T-helper 2 cell treated with Interferon-gamma antibody and Interleukin-4, amounts not matched to agents 100 ng/mL and 5 ng/mL, for 36 hours (primary cell): Measurements from ENCODE around the gene ITPR2. TPM values are rescaled to one million over a fixed set of nuclear protein-coding genes. Genes with fewer than 3 reads are reported as not detected.
"Not testable (repeated sequence)": the region's sequence is repeated elsewhere in the genome, so short reads cannot be mapped to it uniquely, and the experiment has no call there.

Experiments used
- intact Hi-C: fragments of 100-400 bp; cut with micrococcal nuclease; formaldehyde crosslinking; loops from one replicate; pipeline ENCODE4 v1.15.1; 2023
- total RNA-seq: library from RNA; stranded (reverse); gene quantifications from 2 replicates; pipeline ENCODE4 v1.2.3, GENCODE V29; 2022

Gene ITPR2
- total RNA-seq, 1 donor from 2014 or later, result 40.2 TPM

DNA sequence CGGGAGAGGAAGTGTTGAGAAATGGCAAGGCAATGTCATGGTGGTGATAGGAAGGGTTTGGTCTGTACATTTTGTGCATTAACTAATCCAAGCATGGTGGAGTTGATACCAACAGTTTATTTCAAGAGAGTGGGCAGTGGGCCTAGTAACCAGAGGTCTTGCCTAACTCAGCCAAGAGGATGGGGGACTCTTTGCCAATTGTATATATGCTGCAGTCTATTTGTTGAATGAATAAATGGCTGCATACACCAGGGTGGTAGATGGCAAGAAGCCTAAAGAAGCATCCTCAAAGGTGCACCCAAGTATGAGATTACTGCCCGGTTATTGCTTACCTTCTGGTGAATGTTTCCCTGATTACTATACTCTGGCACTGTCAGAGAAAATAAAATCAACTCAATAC lies 295.9 kb downstream of the ITPR2 start:
- intact Hi-C loops, result no loop called here

DNA sequence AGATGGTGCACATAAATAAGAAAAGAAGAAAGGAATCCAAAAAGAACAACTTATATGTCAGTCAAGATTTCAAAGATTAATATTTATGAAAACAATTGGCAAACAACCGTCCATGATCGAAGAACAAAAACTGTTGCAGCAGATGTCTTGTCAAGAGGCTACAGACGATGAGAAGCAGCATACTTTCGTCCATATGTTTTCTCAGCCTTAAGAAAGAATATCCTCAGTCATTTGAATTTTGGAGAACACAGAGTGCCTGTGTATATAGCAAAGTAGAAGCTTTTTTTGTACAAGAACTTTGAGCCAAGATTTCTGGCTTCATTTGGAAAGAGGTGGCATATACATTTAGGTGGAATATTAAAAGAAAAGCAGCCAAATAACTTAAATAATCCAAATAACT lies 297.2 kb downstream of the ITPR2 start:
- intact Hi-C loops, result no loop called here

DNA sequence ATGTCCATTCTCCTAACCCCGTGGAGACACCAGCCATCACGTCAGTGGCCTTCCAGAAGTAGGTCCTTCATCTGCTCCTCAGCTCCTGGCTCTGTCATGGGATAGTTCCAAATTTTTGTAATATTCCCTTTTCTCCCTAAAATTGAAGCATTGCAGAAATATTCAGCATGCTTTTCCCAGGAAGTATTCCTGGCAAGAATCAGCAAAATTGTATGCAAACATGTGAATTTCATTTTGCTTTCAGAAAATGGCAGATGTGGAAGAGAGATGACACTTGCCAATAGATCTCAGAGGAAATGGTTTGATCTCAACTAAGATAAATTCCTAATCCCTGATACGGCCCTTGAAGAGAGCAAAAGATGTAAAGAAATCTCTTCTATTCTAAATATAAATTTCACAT lies 298.9 kb downstream of the ITPR2 start:
- intact Hi-C loops, result no loop called here

DNA sequence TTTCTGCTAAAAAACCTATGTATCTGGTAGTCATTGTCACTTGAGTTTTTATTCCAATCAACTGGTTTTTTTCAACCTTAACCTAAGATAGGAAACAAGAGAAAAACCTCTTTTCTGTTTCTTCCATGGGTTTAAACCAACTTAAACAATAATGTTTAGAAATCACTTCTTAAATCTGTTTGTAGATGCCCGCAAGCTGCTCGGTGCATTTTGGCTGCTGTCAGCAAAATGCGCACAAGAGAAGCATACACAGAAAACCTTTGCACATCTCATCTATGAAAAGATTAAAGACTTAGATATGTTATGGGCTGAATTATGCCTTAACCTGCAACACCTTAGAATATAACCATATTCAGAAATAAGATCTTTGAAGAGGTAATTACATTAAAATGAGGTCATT lies 299.8 kb downstream of the ITPR2 start:
- intact Hi-C loops, result no loop called here

DNA sequence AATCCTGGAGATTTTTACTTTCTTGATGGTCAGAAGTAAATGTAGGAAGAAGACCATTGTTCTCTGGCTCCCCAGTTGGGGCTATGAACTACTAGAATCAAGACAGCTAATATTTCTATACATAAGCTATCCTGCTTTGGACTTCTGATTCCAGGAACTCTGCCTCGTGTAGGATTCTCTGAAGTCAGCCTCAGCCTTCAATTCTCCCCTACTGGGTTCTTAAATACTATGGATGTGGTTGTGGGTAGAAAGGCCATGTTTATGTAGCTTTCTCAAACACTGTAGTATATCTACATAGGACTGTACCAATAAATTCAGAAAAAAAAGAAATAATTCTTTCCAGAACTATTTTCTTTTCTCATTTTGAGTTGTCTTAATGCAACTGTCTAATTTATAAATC lies 302.5 kb downstream of the ITPR2 start:
- intact Hi-C loops, result no loop called here

DNA sequence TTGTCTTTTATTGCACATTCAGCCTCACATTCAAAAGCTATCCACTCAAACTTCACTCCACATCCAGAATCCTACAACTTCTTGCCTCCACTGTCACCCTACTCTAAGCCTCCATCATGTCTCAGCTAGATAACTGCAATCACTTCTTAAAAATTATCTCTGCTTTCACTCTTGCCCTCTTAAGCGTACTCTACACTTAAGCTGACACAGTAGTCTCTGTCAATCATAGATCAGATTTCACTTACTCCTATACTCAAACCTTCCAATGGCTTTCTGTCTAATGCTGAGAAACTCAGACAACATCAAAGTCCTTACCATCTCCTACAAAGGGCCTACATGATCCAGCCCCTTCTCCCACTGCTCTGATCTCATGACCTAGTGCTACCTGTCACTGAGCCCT lies 304.1 kb downstream of the ITPR2 start:
- intact Hi-C loops, result no loop called here

DNA sequence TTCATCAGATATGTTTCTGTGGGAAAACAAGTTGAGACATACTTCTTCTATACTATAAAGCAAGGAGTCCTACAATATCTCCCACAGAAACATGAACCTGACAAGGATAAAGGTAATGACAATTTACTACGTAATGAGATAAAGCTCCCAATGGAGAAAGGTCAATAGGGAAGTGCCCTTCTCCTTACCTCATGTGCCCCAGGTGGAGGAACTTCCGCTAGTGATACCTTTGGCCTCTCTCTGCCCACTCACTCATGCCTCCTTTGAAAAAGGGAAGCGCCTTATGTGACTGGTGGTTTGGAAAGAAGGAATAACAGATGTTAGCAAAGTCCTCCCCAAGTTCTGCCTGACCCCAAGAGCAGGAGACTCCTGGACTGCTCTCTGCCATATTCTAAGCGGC lies 305.3 kb downstream of the ITPR2 start:
- intact Hi-C loops, result no loop called here

DNA sequence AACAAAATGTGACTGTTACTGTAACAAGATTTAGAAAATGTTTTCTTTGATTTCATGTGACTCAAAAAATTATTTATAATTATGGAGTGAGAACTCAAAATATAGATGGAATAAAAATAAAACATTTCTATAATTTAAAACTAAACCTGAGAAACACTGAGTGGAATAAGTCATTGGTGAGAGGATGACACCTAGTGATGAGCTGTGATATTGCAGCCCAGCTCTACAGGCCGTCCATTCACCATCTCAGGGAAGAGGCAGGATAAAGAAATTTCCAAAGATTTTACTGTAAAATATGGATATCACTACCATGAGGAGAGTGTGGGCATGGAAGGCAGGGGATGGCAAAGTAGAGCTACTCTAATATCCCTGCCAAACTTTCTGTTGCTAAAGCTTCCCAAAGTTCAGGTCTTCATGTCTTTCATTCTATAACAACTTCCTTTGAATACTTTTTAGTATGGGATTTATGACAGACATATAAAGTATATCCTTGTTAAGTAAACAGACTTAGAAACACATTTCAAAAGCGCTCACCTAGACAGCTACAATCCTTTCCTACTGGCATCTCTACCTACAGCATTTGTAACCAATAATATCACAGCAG lies 308.0 kb downstream of the ITPR2 start:
- intact Hi-C loops, result no loop called here

DNA sequence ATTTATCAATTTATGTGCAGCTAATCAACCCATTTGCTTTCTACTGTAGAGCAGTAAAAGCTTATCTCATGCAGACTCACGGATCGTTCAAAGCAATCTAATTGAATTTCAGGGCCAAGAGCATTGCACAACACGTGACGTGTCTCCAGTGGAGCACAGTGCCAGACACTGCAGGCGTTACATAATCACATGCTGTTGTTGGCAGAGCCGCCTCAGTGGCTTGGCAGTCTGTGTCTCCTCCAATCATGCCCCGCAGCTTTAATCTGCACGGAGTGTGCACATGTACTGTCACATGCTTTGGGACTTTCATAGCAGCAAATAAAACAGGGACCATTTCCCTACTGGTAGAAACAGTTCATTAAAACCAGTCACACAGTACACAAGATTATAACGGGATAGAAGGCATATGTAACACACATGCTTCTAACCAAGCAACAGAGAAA lies 309.3 kb downstream of the ITPR2 start:
- intact Hi-C loops, result no loop called here

DNA sequence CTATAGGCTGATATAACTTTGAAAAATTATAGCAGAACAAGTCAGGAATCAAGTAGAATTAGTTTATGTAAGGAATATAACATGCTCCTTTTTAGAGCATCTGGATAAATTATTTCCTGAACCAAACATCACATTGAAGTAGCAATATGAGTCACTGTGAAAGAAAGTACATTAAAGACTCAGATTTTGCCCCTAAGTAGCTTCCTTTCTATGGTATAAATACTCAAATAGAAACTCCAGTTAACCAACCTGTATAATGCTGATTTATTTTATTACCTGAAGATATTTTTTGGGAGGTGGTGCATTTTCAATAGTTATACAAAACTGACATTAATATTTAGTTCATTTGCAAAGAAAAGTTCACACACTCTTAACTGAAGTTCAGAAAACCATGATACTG lies 312.1 kb downstream of the ITPR2 start:
- intact Hi-C loops, result no loop called here

DNA sequence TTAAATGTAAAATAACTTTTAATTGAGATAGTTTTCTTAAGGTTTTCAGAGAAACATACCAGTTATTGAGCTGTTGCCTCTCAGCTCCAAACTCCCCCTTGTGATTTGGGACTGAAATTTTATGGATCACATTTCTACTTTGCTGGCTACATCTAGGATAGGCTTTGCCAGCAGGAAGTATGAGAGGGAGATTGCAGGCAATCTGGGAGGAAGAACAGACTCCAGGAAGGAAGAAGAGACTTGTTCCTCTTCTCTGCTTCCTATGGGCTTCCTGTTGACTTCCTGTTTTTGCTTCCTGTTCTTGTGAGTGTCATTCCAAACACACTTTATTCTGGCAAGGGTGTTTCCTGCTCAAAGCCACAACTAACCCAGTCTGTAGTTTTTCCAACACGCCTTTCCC lies 312.9 kb downstream of the ITPR2 start:
- intact Hi-C loops, result no loop called here

DNA sequence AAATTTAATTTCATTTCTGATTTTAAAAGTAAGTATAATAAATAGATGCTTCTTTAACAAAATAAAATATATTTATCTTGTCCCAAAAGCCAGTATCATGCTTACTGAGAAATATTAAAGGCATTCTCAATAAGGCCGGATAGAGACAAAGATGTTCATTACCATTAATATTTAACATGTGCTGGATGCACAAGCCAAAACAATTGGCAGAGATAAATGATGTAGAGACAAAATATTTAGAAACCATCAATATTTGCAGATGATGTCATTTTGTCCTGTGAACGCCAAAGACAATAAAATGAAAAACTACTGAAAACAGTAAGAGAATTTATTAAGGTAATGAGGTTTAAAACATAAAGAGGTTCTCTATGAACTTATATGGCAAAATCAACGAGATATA lies 313.5 kb downstream of the ITPR2 start:
- intact Hi-C loops, result no loop called here

DNA sequence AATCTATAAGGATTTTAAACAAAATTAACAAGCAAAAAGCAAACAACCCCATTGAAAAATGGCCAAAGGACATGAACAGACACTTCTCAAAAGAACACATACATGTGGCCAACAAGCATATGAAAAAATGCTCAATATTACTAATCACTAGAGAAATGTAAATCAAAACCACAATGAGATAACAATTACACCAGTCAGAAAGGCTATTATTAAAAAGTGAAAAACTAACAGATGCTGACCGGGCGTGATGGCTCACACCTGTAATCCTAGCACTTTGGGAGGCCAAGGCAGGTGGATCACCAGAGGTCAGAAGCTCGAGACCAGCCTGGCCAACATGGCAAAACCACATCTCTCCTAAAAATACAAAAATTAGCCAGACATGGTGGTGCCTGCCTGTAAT lies 315.7 kb downstream of the ITPR2 start:
- intact Hi-C loops, result not testable (repeated sequence)

DNA sequence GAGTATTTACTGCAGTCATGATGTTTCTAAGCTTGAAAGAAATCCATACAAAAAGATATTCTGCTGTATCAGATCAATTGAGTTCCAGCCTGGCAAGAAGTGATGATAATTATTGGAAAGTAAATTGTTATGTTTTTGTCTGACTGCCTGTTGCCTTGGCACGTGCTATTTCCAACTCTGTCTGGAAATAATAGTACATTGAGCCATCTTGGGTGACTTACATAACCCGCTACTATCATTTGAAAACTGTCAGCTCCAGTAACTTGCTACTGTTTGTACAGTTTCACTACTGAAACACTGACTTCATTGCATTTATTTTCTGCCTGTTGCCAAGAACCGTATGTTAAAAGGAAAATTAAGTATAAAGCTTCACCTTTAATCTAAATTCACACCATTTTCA lies 318.6 kb downstream of the ITPR2 start:
- intact Hi-C loops, result no loop called here

DNA sequence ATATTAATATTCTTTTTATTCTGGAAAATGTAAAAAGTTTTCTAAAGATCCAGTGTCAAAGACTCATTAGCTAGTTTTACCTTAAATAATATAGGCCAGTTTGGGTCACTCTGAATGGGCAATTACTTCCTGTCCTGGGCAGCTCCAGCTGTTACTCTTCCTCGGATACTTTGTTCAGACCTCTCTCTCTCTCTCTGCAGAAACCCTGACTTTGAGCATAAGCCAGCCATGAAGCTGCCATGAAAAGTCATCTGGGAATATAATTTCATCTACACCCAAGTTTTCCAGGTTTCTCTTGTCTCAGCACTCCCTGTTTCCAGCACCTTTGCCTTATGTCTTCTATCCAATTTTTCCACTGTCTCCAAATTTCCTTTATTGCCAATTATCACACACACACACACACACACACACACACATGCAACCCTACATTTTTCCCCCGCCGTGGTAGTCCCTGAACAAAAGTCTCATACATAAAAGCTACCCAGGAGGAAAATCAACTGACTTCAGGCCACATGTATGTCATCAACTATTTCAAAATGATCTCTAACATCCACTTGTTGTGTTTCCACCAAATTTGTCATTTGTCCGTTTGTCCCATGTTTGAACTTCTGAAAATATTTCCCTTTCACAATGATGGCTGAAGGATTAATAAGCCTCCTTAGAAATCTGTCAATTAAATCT lies 319.5 kb downstream of the ITPR2 start:
- intact Hi-C loops, result no loop called here

DNA sequence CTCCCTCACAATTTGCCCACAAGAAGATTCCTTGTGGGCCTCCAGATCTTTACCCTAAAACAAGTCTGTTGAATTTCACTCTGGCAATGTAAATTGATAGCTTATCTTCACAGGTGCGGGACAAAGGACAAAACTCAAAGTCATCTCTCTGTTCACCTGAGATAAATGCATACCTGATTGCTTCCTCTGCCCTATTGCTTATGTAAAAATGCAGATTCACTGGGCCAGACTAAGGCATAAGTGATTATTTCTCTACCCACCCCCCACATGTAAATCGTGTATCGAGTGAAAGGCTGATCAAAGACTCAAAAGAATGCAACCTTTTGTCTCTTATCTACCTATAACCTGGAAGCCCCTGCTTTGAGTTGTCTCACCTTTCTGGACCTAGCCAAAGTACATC lies 320.8 kb downstream of the ITPR2 start:
- intact Hi-C loops, result no loop called here

DNA sequence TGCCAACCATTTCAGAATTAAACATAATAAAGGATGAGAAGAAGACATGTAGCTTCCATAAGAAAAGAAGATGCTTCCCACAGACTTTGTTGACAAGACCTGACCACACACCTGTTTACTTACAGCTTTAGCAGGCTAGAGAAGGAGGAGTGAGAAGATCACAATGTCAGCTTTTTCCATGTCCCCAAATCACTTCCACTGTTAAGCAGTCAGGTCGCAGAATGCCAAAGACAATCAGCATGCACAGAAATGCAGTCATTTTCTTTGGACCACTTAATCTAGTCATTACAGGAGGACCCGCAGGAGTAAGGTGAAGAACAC lies 322.7 kb downstream of the ITPR2 start:
- intact Hi-C loops, result no loop called here

DNA sequence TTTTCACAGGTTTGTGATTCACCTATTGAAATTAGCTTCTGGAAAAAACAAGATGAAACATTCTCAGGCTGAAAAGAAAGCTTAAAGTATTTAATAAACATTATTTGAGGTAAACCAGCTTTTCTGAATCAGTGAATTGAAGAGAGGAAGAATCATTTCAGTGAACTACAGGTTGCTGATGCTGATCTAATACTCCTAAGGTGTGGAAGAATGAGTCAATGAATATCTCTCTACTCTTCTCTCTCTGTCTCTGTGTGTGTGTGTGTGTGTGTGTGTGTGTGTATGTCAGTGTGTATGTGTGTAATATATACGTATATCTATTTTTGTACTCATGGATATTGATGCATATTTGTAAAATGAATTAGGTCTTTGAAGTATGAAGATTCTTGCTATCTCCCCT lies 325.4 kb downstream of the ITPR2 start:
- intact Hi-C loops, result no loop called here

DNA sequence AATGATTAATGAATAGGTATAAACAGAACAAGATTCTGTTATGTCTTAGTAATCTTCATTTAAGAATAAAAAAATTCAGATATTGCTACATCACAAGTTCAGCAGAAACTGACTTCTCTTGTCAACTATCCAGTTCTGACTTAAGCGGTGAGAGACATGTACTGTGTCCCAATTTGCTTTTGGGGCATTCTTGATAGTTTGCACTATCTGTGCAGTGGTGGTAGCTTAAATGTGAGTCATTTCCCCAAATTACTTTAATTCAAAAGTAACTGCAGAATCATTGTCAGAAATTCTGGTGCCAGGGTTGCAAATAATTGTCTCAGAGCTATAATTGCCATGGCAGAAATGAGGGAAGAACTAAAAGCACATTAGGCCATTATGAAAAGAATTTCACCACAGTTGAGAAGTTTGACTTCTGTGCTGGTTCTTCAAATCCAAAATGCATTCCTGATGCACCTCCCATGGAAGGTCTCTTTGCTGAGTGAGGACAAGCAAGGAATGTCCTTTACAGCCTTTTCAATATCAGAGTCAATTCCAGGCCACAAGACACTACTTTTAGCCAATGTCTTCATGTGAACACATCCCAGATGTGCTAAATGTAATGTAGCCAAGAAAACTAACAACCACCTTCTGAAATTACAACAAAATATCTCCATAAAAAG lies 332.9 kb downstream of the ITPR2 start:
- intact Hi-C loops, result no loop called here

DNA sequence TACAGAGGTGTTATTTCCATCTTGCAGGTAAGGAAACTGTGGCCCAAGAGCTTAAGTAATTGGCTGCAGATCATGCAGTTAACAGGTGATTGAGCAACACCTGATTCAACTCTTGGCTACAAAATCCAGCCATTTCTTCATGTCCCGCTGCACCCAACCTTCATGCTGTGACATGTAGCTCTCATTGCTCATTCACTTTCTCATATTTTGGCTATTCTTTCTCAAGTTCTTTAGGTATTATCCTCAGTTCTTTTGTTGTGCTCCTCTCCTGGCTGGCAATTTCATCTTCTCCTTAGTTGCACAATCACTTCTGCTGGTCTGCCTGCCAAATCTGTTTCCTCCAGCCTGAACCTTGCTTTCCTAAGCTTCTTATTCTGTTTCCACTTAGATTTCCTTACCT lies 336.8 kb downstream of the ITPR2 start:
- intact Hi-C loops, result no loop called here

DNA sequence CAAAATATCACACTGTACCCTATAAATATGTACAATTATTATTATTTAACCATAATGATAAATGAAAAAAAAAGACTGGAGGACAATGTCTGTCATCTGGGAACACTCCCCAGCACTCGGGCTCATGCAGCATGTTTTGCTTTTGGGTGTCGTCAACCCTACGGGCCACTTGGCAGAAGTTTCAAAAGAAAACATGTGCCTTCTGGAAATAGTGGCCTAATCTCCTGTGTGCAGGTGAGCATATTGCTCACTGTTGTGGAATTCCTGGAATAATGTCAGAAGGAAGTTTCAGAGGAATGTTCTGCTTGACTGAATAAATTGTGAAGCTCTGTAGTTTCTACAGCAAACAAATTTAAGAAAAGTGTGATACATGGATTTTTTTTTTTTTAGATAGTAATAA lies 339.3 kb downstream of the ITPR2 start:
- intact Hi-C loops, result no loop called here

DNA sequence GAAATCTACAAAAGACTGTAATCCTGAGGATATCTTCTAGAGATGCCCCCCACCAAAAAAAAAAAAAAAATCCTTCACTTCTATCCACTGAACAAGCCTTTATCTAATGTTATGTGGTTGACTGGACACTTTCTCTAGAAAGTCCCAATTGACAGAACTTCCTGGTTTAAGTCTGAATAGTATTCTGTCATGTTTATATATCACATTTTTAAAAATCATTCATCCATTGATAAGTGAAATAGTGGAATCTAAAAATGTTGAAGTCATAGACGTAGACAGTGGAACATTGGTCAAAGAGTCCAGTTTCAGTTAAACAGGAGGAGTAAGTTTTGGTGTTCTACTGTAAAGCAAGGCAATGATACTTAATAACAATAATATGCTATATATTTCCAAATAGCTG lies 340.6 kb downstream of the ITPR2 start:
- intact Hi-C loops, result no loop called here

DNA sequence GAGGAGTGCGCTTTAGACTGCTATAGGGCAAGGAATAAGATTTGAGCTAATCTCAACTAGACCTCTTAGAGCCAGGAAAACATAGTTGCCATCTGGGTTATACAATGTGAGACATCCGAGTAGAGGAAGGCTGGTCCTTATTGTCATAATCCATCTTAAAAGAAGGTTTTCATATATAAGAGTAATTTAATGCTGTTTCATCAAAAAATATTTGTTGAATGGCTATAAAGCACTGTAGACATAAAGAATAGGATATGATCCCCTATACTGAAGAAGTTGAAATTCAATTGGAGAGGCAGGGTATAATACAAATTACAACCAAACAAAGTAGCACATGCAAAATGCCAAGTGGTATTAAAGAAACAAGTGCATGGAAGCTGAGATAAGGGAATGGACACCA lies 343.1 kb downstream of the ITPR2 start:
- intact Hi-C loops, result no loop called here
